GM12872 (cell line): Measurements from ENCODE around the gene CCDC187.

Experiments used
- TF ChIP-seq, protein P1 (sequence below): IDR thresholded peaks from 3 replicates; pipeline ENCODE4 v1.5.1; 2011; ENCODE audit warnings: low read depth, mild to moderate bottlenecking, low read length, moderate library complexity; ENCODE audit not compliant: insufficient read depth

CCDC187 gene

DNA sequence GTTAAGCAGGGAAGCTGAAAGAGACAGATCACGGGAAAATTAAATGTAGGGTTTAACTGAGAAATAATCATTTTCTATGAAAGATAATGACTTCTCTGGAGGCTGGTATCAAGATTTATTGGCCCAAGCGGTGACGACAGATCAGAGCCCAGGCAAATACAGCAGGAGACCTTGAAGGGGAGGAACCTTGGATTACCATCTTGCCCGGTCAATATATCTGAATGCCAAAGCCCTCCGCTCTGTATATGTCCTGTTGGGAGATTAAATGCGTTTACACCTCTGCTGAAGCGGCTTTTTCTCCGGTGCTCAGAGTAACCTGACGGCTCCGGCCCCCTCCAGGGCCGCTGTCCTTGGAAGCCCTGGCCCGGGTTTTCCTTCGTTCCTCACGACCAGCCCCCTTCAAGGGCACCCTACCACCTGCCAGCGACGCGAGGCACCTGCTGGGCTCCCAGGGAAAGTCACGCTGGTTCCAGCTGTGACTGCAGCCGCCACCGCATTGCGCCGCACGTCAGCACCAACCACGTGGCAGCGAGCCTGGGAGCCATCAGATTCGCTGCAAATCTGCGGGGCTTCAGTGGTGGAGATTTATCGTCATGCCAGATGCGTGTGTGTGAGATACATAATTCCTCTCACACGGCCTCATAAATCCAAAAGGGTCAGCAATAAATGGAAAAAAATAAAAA lies 53.9 kb downstream of the CCDC187 start:
- TF ChIP-seq, protein P1, sequence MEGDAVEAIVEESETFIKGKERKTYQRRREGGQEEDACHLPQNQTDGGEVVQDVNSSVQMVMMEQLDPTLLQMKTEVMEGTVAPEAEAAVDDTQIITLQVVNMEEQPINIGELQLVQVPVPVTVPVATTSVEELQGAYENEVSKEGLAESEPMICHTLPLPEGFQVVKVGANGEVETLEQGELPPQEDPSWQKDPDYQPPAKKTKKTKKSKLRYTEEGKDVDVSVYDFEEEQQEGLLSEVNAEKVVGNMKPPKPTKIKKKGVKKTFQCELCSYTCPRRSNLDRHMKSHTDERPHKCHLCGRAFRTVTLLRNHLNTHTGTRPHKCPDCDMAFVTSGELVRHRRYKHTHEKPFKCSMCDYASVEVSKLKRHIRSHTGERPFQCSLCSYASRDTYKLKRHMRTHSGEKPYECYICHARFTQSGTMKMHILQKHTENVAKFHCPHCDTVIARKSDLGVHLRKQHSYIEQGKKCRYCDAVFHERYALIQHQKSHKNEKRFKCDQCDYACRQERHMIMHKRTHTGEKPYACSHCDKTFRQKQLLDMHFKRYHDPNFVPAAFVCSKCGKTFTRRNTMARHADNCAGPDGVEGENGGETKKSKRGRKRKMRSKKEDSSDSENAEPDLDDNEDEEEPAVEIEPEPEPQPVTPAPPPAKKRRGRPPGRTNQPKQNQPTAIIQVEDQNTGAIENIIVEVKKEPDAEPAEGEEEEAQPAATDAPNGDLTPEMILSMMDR, result no peak

GRCh38 chr9:136248951-136249876 lies 54.7 kb downstream of the CCDC187 start:
- TF ChIP-seq, protein P1, result no peak

DNA sequence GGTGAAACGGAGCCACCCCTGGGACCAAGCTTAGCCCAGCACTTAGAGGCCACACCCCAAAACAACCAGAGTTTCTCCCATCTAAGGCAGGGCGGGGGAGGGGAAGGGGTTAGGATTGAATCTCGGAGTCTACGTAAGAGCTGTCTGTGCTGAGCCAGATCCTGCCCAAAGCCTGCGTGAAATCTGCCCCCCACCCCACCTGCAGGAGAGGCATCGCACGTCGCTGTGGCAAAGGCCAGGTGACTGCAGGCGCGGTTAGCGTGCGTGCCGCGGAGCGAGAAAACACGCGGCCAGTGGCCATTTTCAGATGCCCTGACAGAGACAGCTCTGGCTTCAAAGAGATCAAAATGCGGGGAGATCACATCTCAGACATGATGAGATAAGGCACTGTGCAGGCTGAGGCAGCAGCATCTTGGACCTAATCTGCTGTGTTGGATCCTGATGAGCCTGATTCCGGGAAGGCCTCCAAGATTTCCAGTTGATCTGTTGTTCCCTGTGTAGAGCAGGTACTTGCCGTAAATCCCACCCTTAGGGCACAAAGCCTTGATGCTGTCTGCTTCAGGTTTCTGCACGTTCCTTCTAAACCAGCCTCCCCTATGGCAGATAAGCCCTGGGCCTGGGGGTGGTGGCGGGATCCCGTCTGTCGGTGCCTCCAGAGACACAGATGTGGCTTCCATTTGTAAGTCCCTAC lies 55.8 kb downstream of the CCDC187 start:
- TF ChIP-seq, protein P1, result no peak

GRCh38 chr9:136247551-136247916 lies 56.4 kb downstream of the CCDC187 start:
- TF ChIP-seq, protein P1, result no peak

DNA sequence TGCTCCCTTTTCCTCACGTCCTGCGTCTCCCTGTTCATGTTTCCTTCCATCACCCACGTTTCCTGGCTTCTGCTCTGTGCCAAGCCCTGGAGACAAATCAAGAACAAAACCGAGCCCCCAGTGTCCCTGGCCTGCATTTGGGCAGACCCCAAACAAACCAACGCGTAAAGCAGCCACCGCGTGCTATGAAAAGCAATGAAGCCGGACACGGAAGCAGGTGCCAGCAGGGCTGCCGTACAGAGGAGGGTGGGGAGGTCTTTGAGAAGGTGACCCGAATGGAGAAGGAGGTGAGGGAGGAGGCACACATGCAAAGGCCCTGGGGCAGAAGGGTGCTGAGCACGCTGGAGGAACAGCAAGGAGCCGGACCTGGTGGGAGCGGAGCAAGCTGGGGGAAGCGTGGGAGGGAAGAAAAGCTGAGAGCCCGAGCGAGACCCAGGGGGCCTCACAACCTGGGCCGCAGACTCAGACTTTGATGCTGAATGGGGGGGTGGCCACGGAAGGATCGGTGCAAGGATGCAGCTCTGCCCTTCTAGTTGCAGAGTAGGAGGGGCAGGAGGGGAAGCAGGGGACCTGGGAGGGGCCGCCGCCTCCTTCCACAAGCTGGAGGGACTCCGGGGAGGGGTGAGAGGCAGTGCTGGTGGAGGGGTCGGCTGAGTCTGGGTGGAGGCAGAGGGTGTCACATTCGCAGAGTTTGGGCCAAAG lies 56.9 kb downstream of the CCDC187 start:
- TF ChIP-seq, protein P1, result no peak

DNA sequence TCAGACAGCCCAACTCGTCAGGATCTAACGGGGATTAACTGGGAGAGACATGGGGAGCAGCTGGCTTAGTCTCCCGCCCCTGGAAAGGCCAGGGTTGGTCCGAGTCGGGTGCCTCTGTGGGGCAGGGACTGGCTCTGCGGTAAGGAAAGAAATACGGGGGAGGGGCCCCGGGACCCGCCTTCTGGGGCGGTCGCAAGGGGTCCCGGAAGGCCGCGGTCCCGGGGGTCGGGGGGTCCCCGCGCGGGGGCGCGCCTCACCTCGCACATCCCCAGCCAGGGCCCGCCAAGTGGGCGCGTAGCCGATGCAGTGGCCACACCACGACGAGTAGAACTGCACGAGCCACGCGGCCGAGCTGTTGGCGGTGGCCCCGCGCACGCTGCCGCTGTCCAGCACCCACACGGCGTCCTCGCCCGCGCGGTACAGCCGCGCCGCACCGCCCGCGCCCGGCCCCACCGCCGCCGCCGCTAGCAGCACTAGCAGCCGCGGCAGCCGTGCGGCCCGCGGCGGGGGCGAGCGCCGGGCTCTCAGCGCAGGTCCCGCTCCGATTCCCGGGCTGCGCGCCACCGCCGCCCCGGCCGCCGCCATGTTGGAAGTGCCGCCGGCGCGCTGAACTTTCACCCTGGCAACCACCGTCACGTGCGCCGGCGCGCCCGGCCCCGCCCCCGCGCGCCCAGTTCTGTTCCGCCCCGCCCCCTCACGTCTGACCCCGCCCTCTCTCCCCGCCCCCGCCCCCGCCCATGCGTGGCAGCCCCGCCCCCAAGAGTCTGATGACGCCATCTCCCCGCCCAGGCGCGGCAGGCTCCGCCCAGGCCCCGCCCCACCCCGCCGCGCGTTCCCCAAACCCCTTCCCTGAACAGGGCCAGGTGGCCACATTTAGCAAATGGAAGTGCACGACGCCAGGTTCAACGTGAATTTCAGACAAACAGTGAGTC lies 58.4 kb downstream of the CCDC187 start, which contains the start of gene QSOX2:
QSOX2 (minus strand) TSS at position 594 of the 932 bp plus-strand sequence; CDS start at position 585, 9 bp downstream.
- TF ChIP-seq, protein P1, result no peak
